K562 (cell line): ENCODE measurements around the gene RNU5D-1. TPM values are rescaled to one million over a fixed set of nuclear protein-coding genes. Genes with fewer than 3 reads are reported as not detected.

Experiments used
- CBFA2T2 ChIP-seq: fragments of 450-650 bp; conservative IDR thresholded peaks from 2 replicates; pipeline ENCODE4 v1.6.1; 2017; ENCODE audit warnings: mild to moderate bottlenecking
- CBX1 ChIP-seq: sonication (generic); IDR thresholded peaks from 2 replicates; pipeline ENCODE4 v1.6.1; 2016; ENCODE audit warnings: antibody characterized with exemption, low read depth, mild to moderate bottlenecking
- DPF2 ChIP-seq: fragments of 450-650 bp; IDR thresholded peaks from 2 replicates; pipeline ENCODE4 v1.6.1; 2016
- ELF4 ChIP-seq: fragments of 450-650 bp; formaldehyde crosslinking; IDR thresholded peaks from 2 replicates; pipeline ENCODE4 v1.4.0; 2022; ENCODE audit warnings: missing genetic modification characterization
- MAFK ChIP-seq: IDR thresholded peaks from 2 replicates; pipeline ENCODE4 v1.6.1; 2011; ENCODE audit warnings: low read length, improper control_type of control experiment
- MYBL2 ChIP-seq, 2 experiments: fragments of 450-650 bp in 1 of 2; sonication (generic) in 1 of 2; formaldehyde crosslinking in 1 of 2; IDR thresholded peaks; 2 replicates each; pipeline versions ENCODE4 v1.6.1 to v1.8.1; 2017 to 2022; ENCODE audit warnings: borderline replicate concordance in 1 of 2, inconsistent platforms in 1 of 2, low read depth in 1 of 2, mild to moderate bottlenecking in 1 of 2, missing genetic modification reagents in 1 of 2, moderate library complexity in 1 of 2
- PHF21A ChIP-seq: fragments of 450-650 bp; IDR thresholded peaks from 2 replicates; pipeline ENCODE4 v1.6.1; 2017; ENCODE audit warnings: low read depth, borderline replicate concordance
- SOX6 ChIP-seq: fragments of 450-650 bp; IDR thresholded peaks from 2 replicates; pipeline ENCODE4 v1.6.1; 2014; ENCODE audit warnings: mild to moderate bottlenecking
- STAG1 ChIP-seq: sonication (generic); formaldehyde crosslinking; IDR thresholded peaks from 2 replicates; pipeline ENCODE4 v1.5.0; 2020; ENCODE audit warnings: missing genetic modification reagents, borderline replicate concordance
- ZNF23 ChIP-seq: fragments of 250-450 bp; sonication (Bioruptor Pico); IDR thresholded peaks from 2 replicates; pipeline ENCODE4 v1.4.0; 2020; ENCODE audit warnings: mild to moderate bottlenecking
- ZNF586 ChIP-seq: fragments of 450-650 bp; formaldehyde crosslinking; conservative IDR thresholded peaks from 2 replicates; pipeline ENCODE4 v1.4.0; 2020; ENCODE audit warnings: mild to moderate bottlenecking, moderate library complexity
- polyA plus RNA-seq, 8 experiments: library from polyadenylated mRNA; depleted of rRNA in 4 of 8; stranded (reverse) in 5 of 8; unstranded in 3 of 8; fragments of >200 nt; fragmentation: Nextera tagmentation in 2 of 8; fragmentation: Illumina TruSeq in 1 of 8; extraction: Ambion mirVana in 2 of 8; extraction: Trizol in 1 of 8; gene quantifications; 2 replicates each; pipeline versions ENCODE4 v1.2.1 to v1.2.3, GENCODE V29; 2011 to 2014; ENCODE audit warnings: inconsistent platforms in 1 of 8, missing spikeins in 1 of 8
- total RNA-seq, 7 experiments: library from RNA; depleted of rRNA in 6 of 7; stranded (reverse); fragments of >200 nt in 6 of 7; fragmentation: Illumina TruSeq in 2 of 7; extraction: Trizol in 2 of 7; gene quantifications; 2 replicates each; pipeline versions ENCODE4 v1.2.1 to v1.2.3, GENCODE V29; 2011 to 2021; ENCODE audit warnings: low replicate concordance in 1 of 7
- TF ChIP-seq, protein P1 (sequence below): sonication (generic); formaldehyde crosslinking; IDR thresholded peaks from 2 replicates; pipeline ENCODE4 v1.8.0; 2022; ENCODE audit warnings: missing genetic modification reagents, mild to moderate bottlenecking, borderline replicate concordance
- TF ChIP-seq, protein P2 (sequence below): sonication (generic); formaldehyde crosslinking; IDR thresholded peaks from 2 replicates; pipeline ENCODE4 v1.8.1; 2023; ENCODE audit warnings: missing genetic modification reagents, mild to moderate bottlenecking, borderline replicate concordance
- TF ChIP-seq, protein P3 (sequence below): IDR thresholded peaks from 2 replicates; pipeline ENCODE4 v1.6.1; 2012; ENCODE audit warnings: low read depth, low read length, improper control_type of control experiment, borderline replicate concordance
- TF ChIP-seq, protein P4 (sequence below): sonication (generic); formaldehyde crosslinking; IDR thresholded peaks from 2 replicates; pipeline ENCODE4 v1.8.1; 2023; ENCODE audit warnings: mild to moderate bottlenecking, missing genetic modification reagents

RNU5D-1 gene
- total and polyA plus RNA-seq, 9 of the 15 experiments (the other 6 are each of a cell fraction or from before 2014, with no cell fraction given): under 0.01 TPM; not detected in 8

DNA sequence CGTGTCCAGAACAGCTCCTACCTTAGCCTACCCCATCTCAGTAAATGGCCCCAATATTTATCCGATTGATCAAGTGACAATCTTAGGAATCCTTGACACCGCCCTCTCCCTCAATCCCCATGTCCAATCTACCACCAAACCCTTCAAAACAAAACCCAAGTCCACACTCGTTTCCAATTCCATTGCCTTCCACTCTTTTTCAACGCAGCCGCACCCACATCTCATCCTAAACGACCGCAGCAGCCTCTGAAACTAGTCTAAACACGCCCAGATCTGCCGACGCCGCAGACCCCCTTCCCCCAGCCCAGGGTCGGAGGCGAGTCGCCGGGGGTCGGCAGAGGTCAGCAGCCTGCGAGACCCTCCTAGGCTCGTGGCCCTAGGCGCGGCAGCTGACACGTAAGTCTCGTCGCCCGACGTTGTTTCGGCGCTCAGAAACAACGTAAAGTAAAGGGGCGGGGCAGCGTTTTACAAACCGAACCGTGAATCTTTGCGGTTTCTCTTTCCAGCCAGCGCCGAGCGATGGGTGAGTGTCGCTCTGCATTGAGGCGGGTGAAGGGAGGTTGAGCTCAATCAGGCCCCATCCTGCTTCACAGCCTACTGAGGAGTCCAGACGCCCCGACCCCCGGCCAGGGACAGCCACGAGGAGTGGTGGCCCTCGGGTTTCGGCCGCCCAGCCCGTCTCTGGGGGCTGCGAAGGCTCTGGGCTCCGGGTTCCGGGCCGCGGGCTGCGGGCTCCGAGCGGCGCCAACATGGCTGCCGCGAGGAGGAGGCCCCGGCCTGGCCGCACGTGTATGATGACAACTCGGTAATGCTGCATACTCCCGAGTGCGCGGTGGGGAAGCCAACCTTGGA is 44.3 kb upstream of the RNU5D-1 start, which contains the start of gene RPS8 (continued):
- TF ChIP-seq PHF21A (peak; percentile 66; the same call in 1 of the 2 replicates), MYBL2 (IDR thresholded peaks at IDR 0.05; ENCODE audit: low read depth) (peak; percentile 74), MYBL2 (CRISPR knock-in tag; IDR thresholded peaks at IDR 0.05; ENCODE audit: borderline replicate concordance) (no peak), SOX6 (no peak; the same call in 1 of the 2 replicates), ZNF586 (CRISPR knock-in tag) (no peak), DPF2 (peak; percentile 93), CBX1 (peak; percentile 88), MAFK (no peak), CBFA2T2 (peak; percentile 23; the same call in 1 of the 2 replicates), ELF4 (CRISPR knock-in tag) (peak; percentile 97), ZNF23 (CRISPR knock-in tag) (no peak), STAG1 (CRISPR knock-in tag) (no peak)
- TF ChIP-seq, protein P1, sequence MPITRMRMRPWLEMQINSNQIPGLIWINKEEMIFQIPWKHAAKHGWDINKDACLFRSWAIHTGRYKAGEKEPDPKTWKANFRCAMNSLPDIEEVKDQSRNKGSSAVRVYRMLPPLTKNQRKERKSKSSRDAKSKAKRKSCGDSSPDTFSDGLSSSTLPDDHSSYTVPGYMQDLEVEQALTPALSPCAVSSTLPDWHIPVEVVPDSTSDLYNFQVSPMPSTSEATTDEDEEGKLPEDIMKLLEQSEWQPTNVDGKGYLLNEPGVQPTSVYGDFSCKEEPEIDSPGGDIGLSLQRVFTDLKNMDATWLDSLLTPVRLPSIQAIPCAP: peak; percentile 78
- TF ChIP-seq, protein P2, sequence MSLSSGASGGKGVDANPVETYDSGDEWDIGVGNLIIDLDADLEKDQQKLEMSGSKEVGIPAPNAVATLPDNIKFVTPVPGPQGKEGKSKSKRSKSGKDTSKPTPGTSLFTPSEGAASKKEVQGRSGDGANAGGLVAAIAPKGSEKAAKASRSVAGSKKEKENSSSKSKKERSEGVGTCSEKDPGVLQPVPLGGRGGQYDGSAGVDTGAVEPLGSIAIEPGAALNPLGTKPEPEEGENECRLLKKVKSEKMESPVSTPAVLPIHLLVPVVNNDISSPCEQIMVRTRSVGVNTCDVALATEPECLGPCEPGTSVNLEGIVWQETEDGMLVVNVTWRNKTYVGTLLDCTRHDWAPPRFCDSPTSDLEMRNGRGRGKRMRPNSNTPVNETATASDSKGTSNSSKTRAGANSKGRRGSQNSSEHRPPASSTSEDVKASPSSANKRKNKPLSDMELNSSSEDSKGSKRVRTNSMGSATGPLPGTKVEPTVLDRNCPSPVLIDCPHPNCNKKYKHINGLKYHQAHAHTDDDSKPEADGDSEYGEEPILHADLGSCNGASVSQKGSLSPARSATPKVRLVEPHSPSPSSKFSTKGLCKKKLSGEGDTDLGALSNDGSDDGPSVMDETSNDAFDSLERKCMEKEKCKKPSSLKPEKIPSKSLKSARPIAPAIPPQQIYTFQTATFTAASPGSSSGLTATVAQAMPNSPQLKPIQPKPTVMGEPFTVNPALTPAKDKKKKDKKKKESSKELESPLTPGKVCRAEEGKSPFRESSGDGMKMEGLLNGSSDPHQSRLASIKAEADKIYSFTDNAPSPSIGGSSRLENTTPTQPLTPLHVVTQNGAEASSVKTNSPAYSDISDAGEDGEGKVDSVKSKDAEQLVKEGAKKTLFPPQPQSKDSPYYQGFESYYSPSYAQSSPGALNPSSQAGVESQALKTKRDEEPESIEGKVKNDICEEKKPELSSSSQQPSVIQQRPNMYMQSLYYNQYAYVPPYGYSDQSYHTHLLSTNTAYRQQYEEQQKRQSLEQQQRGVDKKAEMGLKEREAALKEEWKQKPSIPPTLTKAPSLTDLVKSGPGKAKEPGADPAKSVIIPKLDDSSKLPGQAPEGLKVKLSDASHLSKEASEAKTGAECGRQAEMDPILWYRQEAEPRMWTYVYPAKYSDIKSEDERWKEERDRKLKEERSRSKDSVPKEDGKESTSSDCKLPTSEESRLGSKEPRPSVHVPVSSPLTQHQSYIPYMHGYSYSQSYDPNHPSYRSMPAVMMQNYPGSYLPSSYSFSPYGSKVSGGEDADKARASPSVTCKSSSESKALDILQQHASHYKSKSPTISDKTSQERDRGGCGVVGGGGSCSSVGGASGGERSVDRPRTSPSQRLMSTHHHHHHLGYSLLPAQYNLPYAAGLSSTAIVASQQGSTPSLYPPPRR (CRISPR knock-in tag): peak; percentile 95
- TF ChIP-seq, protein P3, sequence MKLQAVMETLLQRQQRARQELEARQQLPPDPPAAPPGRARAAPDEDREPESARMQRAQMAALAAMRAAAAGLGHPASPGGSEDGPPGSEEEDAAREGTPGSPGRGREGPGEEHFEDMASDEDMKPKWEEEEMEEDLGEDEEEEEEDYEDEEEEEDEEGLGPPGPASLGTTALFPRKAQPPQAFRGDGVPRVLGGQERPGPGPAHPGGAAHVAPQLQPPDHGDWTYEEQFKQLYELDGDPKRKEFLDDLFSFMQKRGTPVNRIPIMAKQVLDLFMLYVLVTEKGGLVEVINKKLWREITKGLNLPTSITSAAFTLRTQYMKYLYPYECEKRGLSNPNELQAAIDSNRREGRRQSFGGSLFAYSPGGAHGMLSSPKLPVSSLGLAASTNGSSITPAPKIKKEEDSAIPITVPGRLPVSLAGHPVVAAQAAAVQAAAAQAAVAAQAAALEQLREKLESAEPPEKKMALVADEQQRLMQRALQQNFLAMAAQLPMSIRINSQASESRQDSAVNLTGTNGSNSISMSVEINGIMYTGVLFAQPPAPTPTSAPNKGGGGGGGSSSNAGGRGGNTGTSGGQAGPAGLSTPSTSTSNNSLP: no peak
- TF ChIP-seq, protein P4, sequence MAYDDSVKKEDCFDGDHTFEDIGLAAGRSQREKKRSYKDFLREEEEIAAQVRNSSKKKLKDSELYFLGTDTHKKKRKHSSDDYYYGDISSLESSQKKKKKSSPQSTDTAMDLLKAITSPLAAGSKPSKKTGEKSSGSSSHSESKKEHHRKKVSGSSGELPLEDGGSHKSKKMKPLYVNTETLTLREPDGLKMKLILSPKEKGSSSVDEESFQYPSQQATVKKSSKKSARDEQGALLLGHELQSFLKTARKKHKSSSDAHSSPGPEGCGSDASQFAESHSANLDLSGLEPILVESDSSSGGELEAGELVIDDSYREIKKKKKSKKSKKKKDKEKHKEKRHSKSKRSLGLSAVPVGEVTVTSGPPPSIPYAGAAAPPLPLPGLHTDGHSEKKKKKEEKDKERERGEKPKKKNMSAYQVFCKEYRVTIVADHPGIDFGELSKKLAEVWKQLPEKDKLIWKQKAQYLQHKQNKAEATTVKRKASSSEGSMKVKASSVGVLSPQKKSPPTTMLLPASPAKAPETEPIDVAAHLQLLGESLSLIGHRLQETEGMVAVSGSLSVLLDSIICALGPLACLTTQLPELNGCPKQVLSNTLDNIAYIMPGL (CRISPR knock-in tag): no peak; the same call in 1 of the 2 replicates
